H9 (cell line): ENCODE results near the gene HOXD12. TPM values are rescaled to one million over a fixed set of nuclear protein-coding genes. Genes with fewer than 3 reads are reported as not detected.

Experiments
- DNase-seq: peaks from one replicate; pipeline ENCODE4 v3.0.0-alpha.2; 2017
- H2AFZ ChIP-seq: one replicate; pipeline ENCODE4 v1.6.1; 2013; ENCODE audit warnings: mild to moderate bottlenecking, low read length, control low read depth, moderate library complexity
- H2AK5ac ChIP-seq: 2 replicates; pipeline ENCODE4 v1.6.1; 2013; ENCODE audit warnings: low read length, control low read depth, mixed read lengths; ENCODE audit not compliant: insufficient read length
- H2BK120ac ChIP-seq: one replicate; pipeline ENCODE4 v1.6.1; 2013; ENCODE audit warnings: low read depth, mild to moderate bottlenecking, low read length, control low read depth, inconsistent platforms; ENCODE audit not compliant: poor library complexity, severe bottlenecking
- H2BK12ac ChIP-seq: 2 replicates; pipeline ENCODE4 v1.6.1; 2013; ENCODE audit warnings: low read length, control low read depth, mixed read lengths, low read depth; ENCODE audit not compliant: insufficient read length
- H2BK15ac ChIP-seq: 2 replicates; pipeline ENCODE4 v1.6.1; 2013; ENCODE audit warnings: low read depth, low read length, control low read depth
- H2BK20ac ChIP-seq: one replicate; pipeline ENCODE4 v1.6.1; 2013; ENCODE audit warnings: low read depth, mild to moderate bottlenecking, low read length, control low read depth, inconsistent platforms; ENCODE audit not compliant: poor library complexity, severe bottlenecking
- H2BK5ac ChIP-seq: 2 replicates; pipeline ENCODE4 v1.6.1; 2013; ENCODE audit warnings: low read length, control low read depth, mixed read lengths; ENCODE audit not compliant: insufficient read length
- H3K14ac ChIP-seq: 2 replicates; pipeline ENCODE4 v1.6.1; 2013; ENCODE audit warnings: low read length, control low read depth; ENCODE audit not compliant: insufficient read depth
- H3K18ac ChIP-seq: 2 replicates; pipeline ENCODE4 v1.6.1; 2013; ENCODE audit warnings: low read depth, mild to moderate bottlenecking, mixed read lengths, low read length, control low read depth; ENCODE audit not compliant: insufficient read length
- H3K23ac ChIP-seq: 2 replicates; pipeline ENCODE4 v1.6.1; 2013; ENCODE audit warnings: low read length, control low read depth, mixed read lengths, low read depth; ENCODE audit not compliant: insufficient read length
- H3K23me2 ChIP-seq: 2 replicates; pipeline ENCODE4 v1.6.1; 2013; ENCODE audit warnings: low read depth, mild to moderate bottlenecking, mixed read lengths, low read length, control low read depth; ENCODE audit not compliant: insufficient read length, poor library complexity, severe bottlenecking
- H3K27ac ChIP-seq: 2 replicates; pipeline ENCODE4 v1.5.1; 2013; ENCODE audit warnings: low read length, control low read depth, mixed read lengths, low read depth; ENCODE audit not compliant: insufficient read length
- H3K27me3 ChIP-seq: 2 replicates; pipeline ENCODE4 v1.6.1; 2013; ENCODE audit warnings: low read length, control low read depth, inconsistent platforms; ENCODE audit not compliant: insufficient read depth
- H3K4ac ChIP-seq: 2 replicates; pipeline ENCODE4 v1.6.1; 2013; ENCODE audit warnings: low read depth, mild to moderate bottlenecking, control low read depth, inconsistent platforms, low read length, moderate library complexity
- H3K4me1 ChIP-seq: 2 replicates; pipeline ENCODE4 v1.6.1; 2013; ENCODE audit warnings: low read length, control low read depth, inconsistent platforms; ENCODE audit not compliant: insufficient read depth
- H3K4me2 ChIP-seq: 2 replicates; pipeline ENCODE4 v1.6.1; 2013; ENCODE audit warnings: low read length, control low read depth, mixed read lengths; ENCODE audit not compliant: insufficient read length, insufficient read depth
- H3K56ac ChIP-seq: 2 replicates; pipeline ENCODE4 v1.6.1; 2013; ENCODE audit warnings: low read depth, mild to moderate bottlenecking, mixed read lengths, low read length, control low read depth; ENCODE audit not compliant: insufficient read length
- H3K79me1 ChIP-seq: 2 replicates; pipeline ENCODE4 v1.6.1; 2013; ENCODE audit warnings: low read depth, mild to moderate bottlenecking, moderate library complexity, low read length, control low read depth, inconsistent platforms; ENCODE audit not compliant: insufficient read depth, poor library complexity, severe bottlenecking
- H3K79me2 ChIP-seq: 2 replicates; pipeline ENCODE4 v1.6.1; 2013; ENCODE audit warnings: low read length, control low read depth, inconsistent platforms; ENCODE audit not compliant: insufficient read depth
- H3K9ac ChIP-seq: 2 replicates; pipeline ENCODE4 v1.6.1; 2013; ENCODE audit warnings: low read length, control low read depth, mixed read lengths; ENCODE audit not compliant: insufficient read length; ENCODE audit errors: extremely low read depth
- H3K9me3 ChIP-seq: one replicate; pipeline ENCODE4 v1.6.1; 2013; ENCODE audit warnings: low read depth, low read length, inconsistent platforms; ENCODE audit not compliant: control insufficient read depth
- H3T11ph ChIP-seq: one replicate; pipeline ENCODE4 v1.6.1; 2013; ENCODE audit warnings: mild to moderate bottlenecking, low read length, control low read depth, inconsistent platforms
- H4K20me1 ChIP-seq: one replicate; pipeline ENCODE4 v1.6.1; 2013; ENCODE audit not compliant: control insufficient read depth, insufficient read length, insufficient read depth
- H4K5ac ChIP-seq: 2 replicates; pipeline ENCODE4 v1.6.1; 2013; ENCODE audit warnings: low read depth, mild to moderate bottlenecking, mixed read lengths, low read length, control low read depth; ENCODE audit not compliant: insufficient read length
- H4K8ac ChIP-seq: replicated peaks from 2 replicates; pipeline ENCODE4 v1.6.1; 2013; ENCODE audit warnings: low read length, control low read depth, mixed read lengths, low read depth; ENCODE audit not compliant: insufficient read length
- H4K91ac ChIP-seq: 2 replicates; pipeline ENCODE4 v1.6.1; 2013; ENCODE audit warnings: low read depth, mild to moderate bottlenecking, moderate library complexity, mixed read lengths, low read length, control low read depth; ENCODE audit not compliant: insufficient read length
- H3K27ac Mint-ChIP-seq, 3 experiments: 2 replicates in 2 of 3; 3 replicates in 1 of 3; pipeline ENCODE4 v1.8.0; 2020 to 2021; ENCODE audit warnings: mixed read lengths in 3 of 3, mild to moderate bottlenecking in 1 of 3, moderate library complexity in 1 of 3
- H3K27me3 Mint-ChIP-seq: 2 replicates; pipeline ENCODE4 v1.8.0; 2021; ENCODE audit warnings: low read depth, mild to moderate bottlenecking, moderate library complexity, mixed read lengths
- H3K36me3 Mint-ChIP-seq, 3 experiments: 2 replicates in 2 of 3; 3 replicates in 1 of 3; pipeline ENCODE4 v1.8.0; 2020 to 2021; ENCODE audit warnings: low read depth in 3 of 3, mixed read lengths in 3 of 3; ENCODE audit not compliant: insufficient read depth in 1 of 3
- H3K4me1 Mint-ChIP-seq, 2 experiments: 2 replicates each; pipeline ENCODE4 v1.8.0; 2020; ENCODE audit warnings: mixed read lengths in 2 of 2
- H3K4me3 Mint-ChIP-seq, 2 experiments: 2 replicates in 1 of 2; 3 replicates in 1 of 2; pipeline ENCODE4 v1.8.0; 2020 to 2021; ENCODE audit warnings: mild to moderate bottlenecking in 2 of 2, mixed read lengths in 2 of 2, moderate library complexity in 1 of 2
- H3K9me3 Mint-ChIP-seq, 2 experiments: 2 replicates in 1 of 2; 3 replicates in 1 of 2; pipeline ENCODE4 v1.8.0; 2020; ENCODE audit warnings: mild to moderate bottlenecking in 2 of 2, mixed read lengths in 2 of 2, moderate library complexity in 1 of 2
- CTCF ChIP-seq: fragments of 200-600 bp; sonication (generic); conservative IDR thresholded peaks from 3 replicates; pipeline ENCODE4 v1.8.0; 2021; ENCODE audit warnings: antibody characterized with exemption, mild to moderate bottlenecking
- WGBS: extraction: QIAGEN DNeasy Blood & Tissue Kit; methylation state at CpG from one replicate; pipeline ENCODE4 v1.1.7; 2013; ENCODE audit warnings: missing lambda C conversion rate, low lambda C conversion rate, mixed read lengths; ENCODE audit not compliant: insufficient read length; ENCODE audit errors: extremely low coverage; 5-methylcytosine and 5-hydroxymethylcytosine counted together
- total RNA-seq: library from RNA; stranded (reverse); gene quantifications from 2 replicates; pipeline ENCODE4 v1.2.1, GENCODE V29; 2021

HOXD12 gene
- total RNA-seq, 1 experiment from 2014 or later = not detected

GRCh38 chr2:176072292-176072669 lies 27.3 kb upstream of the HOXD12 start:
- no peak overlapping the region for H3K27ac ChIP-seq
- H2BK20ac ChIP-seq = no peak overlapping the region
- H2AK5ac ChIP-seq = no peak overlapping the region
- no peak for TF ChIP-seq CTCF
- H2BK5ac ChIP-seq = no peak overlapping the region
- no peaks in the 10 kb centered on the region for H3K79me2 ChIP-seq
- no peak overlapping the region for H3K56ac ChIP-seq
- no peak overlapping the region for H3K4me2 ChIP-seq
- Mint-ChIP-seq H3K9me3 (peaks cover 5 to 7% of the 10 kb centered on the region in 2 experiments; a peak in 4 of 5 replicates), H3K4me1 (peaks cover 11 to 33% of the 10 kb centered on the region in 2 experiments; a peak in 3 of 4 replicates), H3K27ac (no peak overlapping the region; a peak in 1 of 7 replicates), H3K36me3 (peaks cover 0 to 4% (median 0%) of the 10 kb centered on the region in 3 experiments; a peak in 1 of 7 replicates), H3K27me3 (peaks cover 100% of the 10 kb centered on the region), H3K4me3 (no peak overlapping the region; a peak in 1 of 5 replicates)
- no peak overlapping the region for H2AFZ ChIP-seq
- no peaks in the 10 kb centered on the region for H3K9me3 ChIP-seq
- H3K23me2 ChIP-seq = no peaks in the 10 kb centered on the region
- no peak overlapping the region for H2BK15ac ChIP-seq
- H4K91ac ChIP-seq = no peak overlapping the region
- no peak overlapping the region for H4K5ac ChIP-seq
- H3K79me1 ChIP-seq = no peaks in the 10 kb centered on the region
- no peaks in the 10 kb centered on the region for H4K20me1 ChIP-seq
- peaks cover 99% of the 10 kb centered on the region for H3K27me3 ChIP-seq
- H3K9ac ChIP-seq = no peak overlapping the region
- no peak overlapping the region for H4K8ac ChIP-seq
- WGBS = no CpG with 5 or more reads among the region's 5 CpGs
- H3T11ph ChIP-seq = no peak overlapping the region
- H3K14ac ChIP-seq = no peak overlapping the region
- no peak overlapping the region for H3K18ac ChIP-seq
- H2BK12ac ChIP-seq = no peak overlapping the region
- H3K4ac ChIP-seq = no peak overlapping the region
- no peak for DNase-seq
- H3K23ac ChIP-seq = no peak overlapping the region
- no peak overlapping the region for H2BK120ac ChIP-seq
- no peaks in the 10 kb centered on the region for H3K4me1 ChIP-seq
